Upper lobe of right lung (tissue), 1 donor: ENCODE results near the gene UTP25. TPM values are rescaled to one million over a fixed set of nuclear protein-coding genes. Genes with fewer than 3 reads are reported as not detected.

Experiments
- ATAC-seq: fragments of 200-7000 bp; cut with Tn5 transposase; one replicate; pipeline ENCODE4 v1.9.1; 2020; ENCODE audit warnings: mild to moderate bottlenecking, moderate library complexity
- DNase-seq: peaks from one replicate; pipeline ENCODE4 v3.0.0-alpha.2; 2020
- H3K27ac ChIP-seq: fragments of 200-600 bp; one replicate; pipeline ENCODE4 v1.8.0; 2022
- H3K27me3 ChIP-seq: fragments of 200-600 bp; one replicate; pipeline ENCODE4 v1.8.0; 2022; ENCODE audit warnings: mild to moderate bottlenecking
- H3K36me3 ChIP-seq: fragments of 200-600 bp; one replicate; pipeline ENCODE4 v1.8.0; 2022
- H3K4me1 ChIP-seq: fragments of 200-600 bp; one replicate; pipeline ENCODE4 v1.8.0; 2022
- H3K4me3 ChIP-seq: fragments of 200-600 bp; one replicate; pipeline ENCODE4 v1.8.0; 2022; ENCODE audit warnings: mild to moderate bottlenecking
- H3K9me3 ChIP-seq: fragments of 200-600 bp; one replicate; pipeline ENCODE4 v1.8.0; 2022
- intact Hi-C: fragments of 100-400 bp; cut with DNase I; formaldehyde crosslinking; loops from one replicate; pipeline ENCODE4 v1.11.0; 2022
- total RNA-seq: library from RNA; stranded (reverse); fragmentation: NEBNext Ultra II Directional; extraction: Animal tissue kit (Norgen Biotek cat#: 25700); gene quantifications from one replicate; pipeline ENCODE4 v1.2.1, GENCODE V29; 2021
- TF ChIP-seq, protein P1 (sequence below): fragments of 200-600 bp; IDR thresholded peaks from one replicate; pipeline ENCODE4 v1.8.0; 2022; ENCODE audit warnings: antibody characterized with exemption
- donor health status: DM: no; HTN: yes; CAD: no; lungs with severe emphysema.

Gene UTP25
- total RNA-seq, 1 donor from 2014 or later, result 7.1 TPM

DNA sequence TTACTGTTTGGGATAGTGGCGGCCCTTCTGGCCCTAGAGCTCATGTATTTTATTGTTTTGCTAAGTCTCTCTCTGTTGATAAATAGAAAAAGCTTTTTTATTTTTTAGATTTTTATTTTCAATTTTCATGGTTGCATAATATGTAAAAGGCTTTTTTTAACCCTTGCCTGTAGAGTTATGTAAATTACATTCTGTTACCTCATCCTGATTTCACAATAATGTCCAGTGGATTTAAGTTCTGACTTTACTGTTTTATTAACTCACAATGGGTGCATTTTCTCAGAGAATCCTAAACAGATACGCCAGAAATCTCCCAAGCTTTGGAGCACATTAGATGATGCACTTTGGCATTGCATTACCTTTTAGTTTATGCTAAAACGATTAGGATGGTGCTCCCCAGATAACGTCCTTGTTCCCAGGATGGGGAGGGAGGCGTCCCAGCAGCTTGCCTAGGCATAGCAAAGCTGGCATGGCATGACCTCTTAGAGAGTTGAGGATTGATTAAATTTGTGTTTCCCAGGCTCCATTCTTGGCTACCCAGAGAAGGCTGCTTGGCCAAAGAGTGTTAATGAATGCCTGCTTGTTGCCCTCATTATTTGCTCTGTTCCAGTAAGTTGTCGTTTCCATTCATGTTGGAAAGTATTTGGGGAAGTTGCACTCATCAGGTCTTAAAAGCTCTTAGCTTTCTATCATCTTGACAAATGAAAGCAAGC lies 17.1 kb downstream of the UTP25 start:
- intact Hi-C loops, result no loop called here
- no peak for DNase-seq
- no peak overlapping the region for H3K27ac ChIP-seq
- ATAC-seq, result peak; percentile 26
- no peak overlapping the region for H3K4me3 ChIP-seq
- TF ChIP-seq, protein P1, sequence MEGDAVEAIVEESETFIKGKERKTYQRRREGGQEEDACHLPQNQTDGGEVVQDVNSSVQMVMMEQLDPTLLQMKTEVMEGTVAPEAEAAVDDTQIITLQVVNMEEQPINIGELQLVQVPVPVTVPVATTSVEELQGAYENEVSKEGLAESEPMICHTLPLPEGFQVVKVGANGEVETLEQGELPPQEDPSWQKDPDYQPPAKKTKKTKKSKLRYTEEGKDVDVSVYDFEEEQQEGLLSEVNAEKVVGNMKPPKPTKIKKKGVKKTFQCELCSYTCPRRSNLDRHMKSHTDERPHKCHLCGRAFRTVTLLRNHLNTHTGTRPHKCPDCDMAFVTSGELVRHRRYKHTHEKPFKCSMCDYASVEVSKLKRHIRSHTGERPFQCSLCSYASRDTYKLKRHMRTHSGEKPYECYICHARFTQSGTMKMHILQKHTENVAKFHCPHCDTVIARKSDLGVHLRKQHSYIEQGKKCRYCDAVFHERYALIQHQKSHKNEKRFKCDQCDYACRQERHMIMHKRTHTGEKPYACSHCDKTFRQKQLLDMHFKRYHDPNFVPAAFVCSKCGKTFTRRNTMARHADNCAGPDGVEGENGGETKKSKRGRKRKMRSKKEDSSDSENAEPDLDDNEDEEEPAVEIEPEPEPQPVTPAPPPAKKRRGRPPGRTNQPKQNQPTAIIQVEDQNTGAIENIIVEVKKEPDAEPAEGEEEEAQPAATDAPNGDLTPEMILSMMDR, result no peak
- no peaks in the 10 kb centered on the region for H3K4me1 ChIP-seq
- H3K9me3 ChIP-seq, result no peaks in the 10 kb centered on the region
- H3K36me3 ChIP-seq, result peaks cover 92% of the 10 kb centered on the region
- H3K27me3 ChIP-seq, result no peaks in the 10 kb centered on the region

DNA sequence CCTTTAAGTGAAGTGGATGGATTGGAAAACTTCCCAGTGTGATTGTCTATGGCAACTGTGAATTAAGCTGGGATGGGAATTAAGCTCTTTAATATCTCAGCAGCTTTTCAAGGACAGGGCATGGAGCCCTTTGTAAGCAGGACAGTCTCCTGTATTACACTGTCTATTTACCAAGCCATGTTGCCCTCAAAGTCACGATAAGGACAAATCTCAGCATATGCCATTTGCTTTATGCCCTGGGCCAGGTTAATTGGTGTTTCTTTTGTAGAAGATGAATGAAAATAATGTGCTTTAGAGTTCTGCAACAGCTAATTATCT lies 17.6 kb downstream of the UTP25 start:
- peaks cover 92% of the 10 kb centered on the region for H3K36me3 ChIP-seq
- H3K9me3 ChIP-seq, result no peaks in the 10 kb centered on the region
- ATAC-seq, result no peak
- H3K4me1 ChIP-seq, result no peaks in the 10 kb centered on the region
- TF ChIP-seq, protein P1, result no peak
- no peak overlapping the region for H3K4me3 ChIP-seq
- intact Hi-C loops, result no loop called here
- H3K27me3 ChIP-seq, result no peaks in the 10 kb centered on the region
- H3K27ac ChIP-seq, result no peak overlapping the region
- DNase-seq, result no peak

DNA sequence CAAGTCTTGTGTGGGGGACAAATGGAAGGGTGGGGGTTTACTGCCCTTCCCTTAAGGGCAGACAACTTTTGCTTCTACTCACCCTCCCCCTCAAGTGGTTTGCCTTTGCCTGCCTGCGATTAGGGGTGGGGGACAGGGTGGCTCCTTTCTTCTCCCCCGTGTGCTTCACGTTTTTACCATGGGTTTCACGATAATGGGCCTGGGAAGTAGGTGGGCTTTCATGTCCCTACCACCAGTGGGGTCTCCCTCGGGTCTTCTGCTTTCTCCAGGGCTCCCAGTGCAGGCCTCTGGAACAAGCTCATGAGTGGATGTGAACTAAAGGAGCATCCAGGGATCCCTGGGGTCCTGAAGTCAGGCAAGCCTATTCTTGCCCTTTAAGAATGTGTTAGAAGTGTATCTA lies 21.6 kb downstream of the UTP25 start:
- ATAC-seq, result no peak
- Histone ChIP-seq H3K36me3 (peaks cover 91% of the 10 kb centered on the region), H3K9me3 (no peaks in the 10 kb centered on the region), H3K27ac (no peak overlapping the region), H3K27me3 (no peaks in the 10 kb centered on the region), H3K4me1 (no peaks in the 10 kb centered on the region), H3K4me3 (no peak overlapping the region)
- no peak for DNase-seq
- intact Hi-C loops, result no loop called here
- TF ChIP-seq, protein P1, result no peak

DNA sequence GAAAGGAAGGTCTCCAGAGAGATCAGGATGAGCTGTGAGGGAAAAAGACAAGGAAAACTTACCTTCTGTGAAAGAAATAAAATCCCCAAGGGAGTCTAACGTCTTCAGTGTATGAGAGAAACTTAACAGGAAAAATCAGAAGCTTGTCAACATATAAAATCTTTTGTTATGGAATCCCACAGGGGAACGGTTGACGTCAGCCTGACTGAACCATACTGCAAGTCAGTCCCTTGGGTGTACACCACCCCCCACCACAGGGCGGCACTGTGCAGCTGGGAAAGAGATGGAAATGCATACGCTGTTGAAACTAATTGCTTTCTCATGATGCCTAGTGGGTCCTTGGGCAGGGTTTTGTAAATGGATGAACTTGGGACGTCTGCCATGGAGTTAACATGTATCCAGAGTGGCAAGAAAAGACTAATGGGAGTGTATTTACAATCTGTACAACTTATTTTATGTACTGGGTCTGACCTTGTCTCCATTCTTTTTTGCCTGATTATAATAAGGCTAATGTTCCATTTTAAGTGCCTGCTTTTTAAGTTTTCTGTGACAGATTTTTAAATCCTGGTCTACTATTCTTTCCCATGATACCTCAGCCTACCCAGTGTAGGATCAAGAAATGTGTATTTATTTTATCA lies 22.7 kb downstream of the UTP25 start:
- ATAC-seq, result peak; percentile 66
- Histone ChIP-seq H3K4me3 (no peak overlapping the region), H3K4me1 (no peaks in the 10 kb centered on the region), H3K9me3 (no peaks in the 10 kb centered on the region), H3K27me3 (no peaks in the 10 kb centered on the region), H3K36me3 (peaks cover 85% of the 10 kb centered on the region), H3K27ac (no peak overlapping the region)
- intact Hi-C loops, result no loop called here
- TF ChIP-seq, protein P1, result peak; percentile 40
- DNase-seq, result no peak

DNA sequence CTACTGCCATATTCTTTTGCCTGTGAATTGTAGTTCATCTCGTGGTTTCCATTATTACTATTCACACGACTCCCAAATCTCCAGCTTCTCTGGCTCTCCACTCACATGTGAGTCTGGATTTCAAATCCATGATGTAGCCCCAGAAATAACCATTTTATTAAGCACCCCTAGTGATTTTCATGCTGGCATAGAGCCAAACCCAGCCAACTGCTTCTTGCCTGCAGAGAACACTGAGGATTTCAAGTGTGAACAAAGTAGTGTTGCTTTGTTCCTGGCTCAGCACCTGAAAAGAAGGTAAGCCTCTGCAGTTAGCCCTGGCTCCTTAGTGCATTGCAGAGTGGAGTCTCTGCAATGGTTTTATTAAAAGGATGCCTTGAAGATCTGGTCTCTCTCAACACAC lies 25.9 kb downstream of the UTP25 start:
- no peaks in the 10 kb centered on the region for H3K9me3 ChIP-seq
- intact Hi-C loops, result no loop called here
- ATAC-seq, result no peak
- no peaks in the 10 kb centered on the region for H3K4me1 ChIP-seq
- H3K36me3 ChIP-seq, result peaks cover 57% of the 10 kb centered on the region
- no peak overlapping the region for H3K27ac ChIP-seq
- no peak overlapping the region for H3K4me3 ChIP-seq
- no peak for DNase-seq
- TF ChIP-seq, protein P1, result no peak
- no peaks in the 10 kb centered on the region for H3K27me3 ChIP-seq
